GM12878 (cell line): ENCODE data around the gene AMN. TPM values are rescaled to one million over a fixed set of nuclear protein-coding genes. Genes with fewer than 3 reads are reported as not detected.

ENCODE experiments used
- ATAC-seq: fragments of 200-7000 bp; cut with Tn5 transposase; 3 replicates; pipeline ENCODE4 v1.9.1; 2020; ENCODE audit warnings: mild to moderate bottlenecking, moderate library complexity
- BruUV-seq: library from RNA; stranded (reverse); fragments of 400-500 nt; replicated peaks from 2 replicates; lab custom pipeline; 2021; lab: Mats Ljungman, UMichigan
- CTCF ChIA-PET: fragments of 300-600 bp; sonication (Branson Sonifier 250); formaldehyde crosslinking; extraction: SDS; loops from one replicate; lab custom pipeline; 2021; ENCODE audit warnings: inconsistent platforms; lab: Yijun Ruan, JAX
- POLR2A ChIA-PET: fragments of 350-600 bp; formaldehyde crosslinking; extraction: SDS; loops from one replicate; lab custom pipeline; 2021; ENCODE audit warnings: inconsistent platforms; lab: Charles Lee
- RAD21 ChIA-PET: fragments of 300-600 bp; sonication (Branson Sonifier 250); formaldehyde crosslinking; loops from one replicate; lab custom pipeline; 2023; ENCODE audit warnings: antibody characterized with exemption; ENCODE audit not compliant: unreplicated experiment; lab: Charles Lee
- SMC1A ChIA-PET: fragments of 300-600 bp; sonication (Branson Sonifier 250); formaldehyde crosslinking; loops from one replicate; lab custom pipeline; 2023; ENCODE audit not compliant: unreplicated experiment, uncharacterized antibody; lab: Charles Lee
- DNase-seq: peaks from one replicate; pipeline ENCODE4 v3.0.0-alpha.2; 2011; ENCODE audit warnings: low read depth, low spot score
- FAIRE-seq: peaks from 3 replicates; lab custom pipeline; 2011; peaks lifted over from hg19 to GRCh38; lab: Jason Lieb, UNC
- H2AFZ ChIP-seq: 2 replicates; pipeline ENCODE4 v1.6.0; 2011; ENCODE audit warnings: low read depth, low read length, control low read depth; ENCODE audit not compliant: control insufficient read depth
- H3K27ac ChIP-seq: 2 replicates; pipeline ENCODE4 v1.5.1; 2011; ENCODE audit warnings: control low read depth; ENCODE audit not compliant: control insufficient read depth, insufficient read depth
- H3K27me3 ChIP-seq, 2 experiments: replicated peaks in 1 of 2; 2 replicates each; pipeline versions ENCODE4 v1.6.0 to v1.6.1; 2011; ENCODE audit warnings: low read length in 1 of 2; ENCODE audit not compliant: control insufficient read depth in 2 of 2, insufficient read depth in 2 of 2
- H3K36me3 ChIP-seq, 2 experiments: 2 replicates each; pipeline ENCODE4 v1.5.1; 2011; ENCODE audit warnings: low read length in 1 of 2; ENCODE audit not compliant: control insufficient read depth in 2 of 2, insufficient read depth in 2 of 2
- H3K4me1 ChIP-seq: 2 replicates; pipeline ENCODE4 v1.6.1; 2011; ENCODE audit warnings: mild to moderate bottlenecking, low read length, moderate library complexity, mixed read lengths; ENCODE audit not compliant: control insufficient read depth, insufficient read depth
- H3K4me2 ChIP-seq: 2 replicates; pipeline ENCODE4 v1.6.0; 2011; ENCODE audit warnings: control low read depth; ENCODE audit not compliant: control insufficient read depth, insufficient read depth
- H3K4me3 ChIP-seq: fragments of 200-600 bp; sonication (generic); 2 replicates; pipeline ENCODE4 v1.5.1; 2016
- H3K79me2 ChIP-seq: 2 replicates; pipeline ENCODE4 v1.6.0; 2011; ENCODE audit warnings: low read length; ENCODE audit not compliant: control insufficient read depth, insufficient read depth
- H3K9ac ChIP-seq: 2 replicates; pipeline ENCODE4 v1.8.0; 2011; ENCODE audit warnings: low read length, control low read depth, mixed read lengths; ENCODE audit not compliant: control insufficient read depth, insufficient read depth
- H3K9me3 ChIP-seq: replicated peaks from 3 replicates; pipeline ENCODE4 v1.5.1; 2011; ENCODE audit warnings: mild to moderate bottlenecking, low read length; ENCODE audit not compliant: control insufficient read depth, insufficient read depth
- H4K20me1 ChIP-seq: 2 replicates; pipeline ENCODE4 v1.6.0; 2011; ENCODE audit not compliant: control insufficient read depth, insufficient read depth
- CHD2 ChIP-seq: IDR thresholded peaks from 2 replicates; pipeline ENCODE4 v1.6.1; 2011; ENCODE audit warnings: low read depth, low read length, improper control_type of control experiment, borderline replicate concordance
- CREM ChIP-seq: IDR thresholded peaks from 2 replicates; pipeline ENCODE4 v1.6.1; 2014; ENCODE audit warnings: antibody characterized with exemption, low read depth
- EP300 ChIP-seq, 2 experiments: fragments of 150-350 bp in 1 of 2; IDR thresholded peaks; 2 replicates each; pipeline ENCODE4 v1.6.1; 2011 to 2012; ENCODE audit warnings: low read depth in 2 of 2, low read length in 2 of 2, borderline replicate concordance in 1 of 2, improper control_type of control experiment in 1 of 2, inconsistent platforms in 1 of 2; ENCODE audit not compliant: control insufficient read depth in 1 of 2
- HSF1 ChIP-seq: fragments of 150-350 bp; IDR thresholded peaks from 2 replicates; pipeline ENCODE4 v1.6.1; 2014; ENCODE audit warnings: mild to moderate bottlenecking, low read depth, low read length
- IRF3 ChIP-seq: fragments of 450-650 bp; IDR thresholded peaks from 2 replicates; pipeline ENCODE4 v1.6.1; 2014; ENCODE audit warnings: mild to moderate bottlenecking
- KAT2A ChIP-seq: conservative IDR thresholded peaks from 2 replicates; pipeline ENCODE4 v1.6.1; 2011; ENCODE audit warnings: low read depth, low read length; ENCODE audit not compliant: control insufficient read depth
- NFXL1 ChIP-seq: fragments of 450-650 bp; IDR thresholded peaks from 2 replicates; pipeline ENCODE4 v1.6.1; 2017; ENCODE audit warnings: antibody characterized with exemption, mild to moderate bottlenecking, borderline replicate concordance
- SMAD1 ChIP-seq: fragments of 450-650 bp; IDR thresholded peaks from 2 replicates; pipeline ENCODE4 v1.6.1; 2018; ENCODE audit warnings: mild to moderate bottlenecking, low read depth; ENCODE audit not compliant: partially characterized antibody
- TBL1XR1 ChIP-seq: IDR thresholded peaks from 2 replicates; pipeline ENCODE4 v1.6.1; 2012; ENCODE audit warnings: low read depth, low read length, improper control_type of control experiment
- ZNF687 ChIP-seq: fragments of 450-650 bp; IDR thresholded peaks from 2 replicates; pipeline ENCODE4 v1.6.1; 2017; ENCODE audit warnings: mild to moderate bottlenecking, moderate library complexity
- WGBS: methylation state at CpG from one replicate; pipeline ENCODE4 v1.1.6; 2016; ENCODE audit warnings: low lambda C conversion rate; ENCODE audit not compliant: insufficient replicate concordance, insufficient coverage; ENCODE audit errors: missing lambda C conversion rate; 5-methylcytosine and 5-hydroxymethylcytosine counted together
- in situ Hi-C: fragments of 300-500 bp; cut with MboI; formaldehyde crosslinking; loops from 9 replicates; pipeline ENCODE4 v1.14.3; 2018; ENCODE audit warnings: mixed read lengths
- intact Hi-C: fragments of 100-400 bp; cut with micrococcal nuclease; formaldehyde crosslinking; loops from one replicate; pipeline ENCODE4 v1.14.2; 2022; ENCODE audit not compliant: unreplicated experiment
- polyA plus RNA-seq, 11 experiments: library from polyadenylated mRNA; depleted of rRNA in 4 of 11; unstranded in 6 of 11; stranded (reverse) in 5 of 11; fragments of >200 nt; fragmentation: Nextera tagmentation in 4 of 11; fragmentation: Illumina TruSeq in 1 of 11; extraction: Ambion mirVana in 4 of 11; extraction: Trizol in 1 of 11; gene quantifications; 1 replicate in 1 of 11; 2 replicates in 10 of 11; pipeline versions ENCODE4 v1.2.1 to v1.2.3, GENCODE V29; 2011 to 2016; ENCODE audit warnings: inconsistent platforms in 2 of 11, missing spikeins in 2 of 11, low read depth in 1 of 11
- total RNA-seq, 4 experiments: library from RNA; depleted of rRNA in 3 of 4; stranded (reverse); fragments of >200 nt in 3 of 4; fragmentation: Illumina TruSeq in 1 of 4; extraction: Trizol in 1 of 4; gene quantifications; 2 replicates each; pipeline versions ENCODE4 v1.2.1 to v1.2.3, GENCODE V29; 2013 to 2021
- TF ChIP-seq, protein P1 (sequence below): IDR thresholded peaks from 2 replicates; pipeline ENCODE4 v1.6.1; 2012; ENCODE audit warnings: low read length, inconsistent platforms

The AMN gene
- total and polyA plus RNA-seq, 10 of the 15 experiments (the other 5 are each of a cell fraction or from before 2014, with no cell fraction given): 0.03 to 0.33 (median 0.11) TPM; not detected in 6

DNA sequence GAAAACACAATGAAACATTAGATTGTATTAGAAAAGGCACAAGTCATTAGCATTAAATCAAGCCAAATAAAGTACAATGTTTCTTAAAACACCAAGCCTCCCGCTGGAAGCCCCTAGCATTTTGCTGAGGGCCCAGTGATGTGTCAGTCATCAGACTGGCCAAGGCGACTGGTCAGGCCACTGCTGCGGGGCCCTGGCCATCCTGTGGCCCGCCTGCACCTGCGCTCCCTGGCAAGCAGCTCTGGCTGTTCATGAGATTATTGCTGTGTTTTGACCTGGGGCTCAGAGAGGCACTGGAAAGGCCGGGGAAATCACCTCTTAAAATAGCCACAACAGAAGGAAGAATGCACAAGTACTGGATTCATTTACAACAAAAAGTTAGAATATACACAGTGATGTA is 24.2 kb upstream of the AMN start (continued):
- no peak for TF ChIP-seq KAT2A
- TF ChIP-seq, protein P1, sequence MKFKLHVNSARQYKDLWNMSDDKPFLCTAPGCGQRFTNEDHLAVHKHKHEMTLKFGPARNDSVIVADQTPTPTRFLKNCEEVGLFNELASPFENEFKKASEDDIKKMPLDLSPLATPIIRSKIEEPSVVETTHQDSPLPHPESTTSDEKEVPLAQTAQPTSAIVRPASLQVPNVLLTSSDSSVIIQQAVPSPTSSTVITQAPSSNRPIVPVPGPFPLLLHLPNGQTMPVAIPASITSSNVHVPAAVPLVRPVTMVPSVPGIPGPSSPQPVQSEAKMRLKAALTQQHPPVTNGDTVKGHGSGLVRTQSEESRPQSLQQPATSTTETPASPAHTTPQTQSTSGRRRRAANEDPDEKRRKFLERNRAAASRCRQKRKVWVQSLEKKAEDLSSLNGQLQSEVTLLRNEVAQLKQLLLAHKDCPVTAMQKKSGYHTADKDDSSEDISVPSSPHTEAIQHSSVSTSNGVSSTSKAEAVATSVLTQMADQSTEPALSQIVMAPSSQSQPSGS: no peak
- TF ChIP-seq IRF3: no peak

DNA sequence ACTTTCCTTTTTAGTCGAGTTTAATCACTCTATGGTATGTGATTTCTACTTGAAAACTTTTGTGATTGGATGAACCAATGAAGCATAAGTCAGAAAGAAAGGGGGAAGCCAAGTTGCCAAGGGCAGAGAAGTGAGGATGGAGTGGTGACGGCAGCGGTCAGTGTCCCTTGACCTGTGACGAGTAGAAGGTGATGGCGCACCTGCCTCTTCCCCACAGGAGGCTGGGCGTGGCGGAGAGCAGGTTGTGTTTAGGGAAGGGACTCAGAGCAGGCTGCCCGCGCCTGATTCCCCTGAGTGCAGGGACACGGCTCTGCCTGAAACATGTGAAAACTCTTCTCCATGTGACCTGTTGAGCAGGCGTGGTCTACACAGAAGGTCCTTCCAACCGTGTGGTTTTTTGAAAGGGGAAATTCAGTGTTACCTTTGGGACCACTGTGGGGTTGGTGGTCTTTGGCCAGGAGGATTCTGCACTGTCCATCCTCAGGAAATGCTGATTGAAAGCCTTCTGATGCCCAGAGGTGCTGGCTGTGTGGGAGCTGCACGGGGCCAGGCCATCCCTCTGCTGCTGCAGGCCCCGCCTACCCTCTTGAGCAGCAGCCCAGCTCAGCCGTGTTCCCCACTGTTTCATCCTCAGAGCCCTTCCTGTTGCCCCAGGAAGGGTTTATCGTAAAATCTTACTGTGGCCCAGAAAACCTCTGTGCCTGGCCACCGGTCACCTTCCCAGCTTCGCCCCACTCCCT is 23.5 kb upstream of the AMN start:
- Histone ChIP-seq H3K9me3 (no peaks in the 10 kb centered on the region), H4K20me1 (no peaks in the 10 kb centered on the region), H2AFZ (no peak overlapping the region), H3K4me3 (peak overlapping the region; percentile 9; the same call in 1 of the 2 replicates), H3K27me3 (no peaks in the 10 kb centered on the region), H3K36me3 (peaks cover 25 to 30% of the 10 kb centered on the region in 2 experiments; a peak in 3 of 4 replicates), H3K27ac (peak overlapping the region; percentile 79), H3K9ac (peak overlapping the region; percentile 13; the same call in 1 of the 2 replicates), H3K4me2 (peak overlapping the region; percentile 79), H3K4me1 (peaks cover 59% of the 10 kb centered on the region), H3K79me2 (peaks cover 33% of the 10 kb centered on the region)
- in situ Hi-C loops: no loop called here
- intact Hi-C loops: no loop called here
- FAIRE-seq (no peak), ATAC-seq (peak; percentile 42), DNase-seq (peak; percentile 28)
- ChIA-PET SMC1A (interaction anchor here (0.6 to 1.9 kb wide), 3 partner anchors 78 to 203 kb away, joined by 3 to 9 read pairs (median 3); no protein-coding TSS in a partner anchor), RAD21 (interaction anchor here (1.0 to 1.4 kb wide), 3 partner anchors 80 to 204 kb away, joined by 3 to 7 read pairs (median 5); no protein-coding TSS in a partner anchor), POLR2A (interaction anchor here (0.9 kb wide), 1 partner anchor 14 kb away, joined by 3 read pairs; no protein-coding TSS in a partner anchor), CTCF (interaction anchor here (0.8 kb wide), 1 partner anchor 205 kb away, joined by 3 read pairs; no protein-coding TSS in a partner anchor)
- BruUV-seq: no TSS peak
- 27% methylated on average over 18 of the region's 18 CpGs for WGBS
- TF ChIP-seq HSF1 (no peak), ZNF687 (peak; percentile 73; the same call in 1 of the 2 replicates), CREM (peak; percentile 15; the same call in 1 of the 2 replicates), TBL1XR1 (no peak), EP300 (IDR thresholded peaks at IDR 0.05; ENCODE audit: borderline replicate concordance in 1 of 2, control insufficient read depth in 1 of 2, low read depth in 2 of 2, low read length in 2 of 2) (0 out of 4 replicates have a peak, but pooled peaks of 1 of the 2 experiments have one; percentile 6), SMAD1 (no peak), CHD2 (0 out of 2 replicates have a peak, but pooled peaks have one; percentile 15), NFXL1 (no peak)
